Muscle of back (tissue), 11 donors: ENCODE measurements around the gene PZP. TPM values are rescaled to one million over a fixed set of nuclear protein-coding genes. Genes with fewer than 3 reads are reported as not detected.

Experiments used
- DNase-seq, 3 donors: peaks; one replicate each; pipeline versions ENCODE4 v3.0.0 to v3.0.0-alpha.2; 2013
- polyA plus RNA-seq, 10 donors: library from polyadenylated mRNA; unstranded; fragments of 120-200 nt; gene quantifications; one replicate each; pipeline ENCODE4 v1.2.1, GENCODE V29; 2013; ENCODE audit not compliant: insufficient read length in 10 of 10

PZP gene
- polyA plus RNA-seq, 10 donors = 0.26 to 1.7 (median 0.48) TPM

- no peak for DNase-seq
These were observed 104.1 kb downstream of the PZP start for GRCh38 chr12:9104087-9104486.

- no peak for DNase-seq
These were observed 104.9 kb downstream of the PZP start for GRCh38 chr12:9103050-9103849.

GRCh38 chr12:9101018-9101687 lies 107.0 kb downstream of the PZP start:
- DNase-seq = no peak

GRCh38 chr12:9099552-9100190 lies 108.5 kb downstream of the PZP start:
- DNase-seq = no peak

Other genes with a start within 250 kb of the PZP start
- gene KLRG1, start 218.8 kb downstream of the PZP start, polyA plus RNA-seq = 1 to 10 TPM; 2.2 to 6.8 (median 3.2) TPM
- gene A2M, start 92.5 kb downstream of the PZP start, polyA plus RNA-seq = 100 to 1,000 TPM; 233 to 403 (median 301) TPM